GM10847 (cell line): ENCODE data around the gene CLDN24.

Experiments
- POLR2A ChIP-seq: IDR thresholded peaks from 2 replicates; pipeline ENCODE4 v1.6.1; 2011; ENCODE audit not compliant: insufficient read length; ENCODE audit errors: extremely low read depth

CLDN24 gene

GRCh38 chr4:183276106-183276505 lies 46.1 kb downstream of the CLDN24 start:
- no peak for TF ChIP-seq POLR2A

GRCh38 chr4:183272384-183272783 lies 49.8 kb downstream of the CLDN24 start:
- no peak for TF ChIP-seq POLR2A
